ENCODE results near the gene BTG2. TPM values are rescaled to one million over a fixed set of nuclear protein-coding genes. Genes with fewer than 3 reads are reported as not detected.
A peak's percentile ranks its signal among the peaks of the same experiment; 100 is the strongest.

The BTG2 gene
- total RNA-seq, 1 donor from 2014 or later: 5.3 TPM

GRCh38 chr1:203335503-203335902, 30.2 kb downstream of the BTG2 start:
- DNase-seq (ENCODE audit: low spot score in 2 of 2): no peak
- FAIRE-seq: no peak

DNA sequence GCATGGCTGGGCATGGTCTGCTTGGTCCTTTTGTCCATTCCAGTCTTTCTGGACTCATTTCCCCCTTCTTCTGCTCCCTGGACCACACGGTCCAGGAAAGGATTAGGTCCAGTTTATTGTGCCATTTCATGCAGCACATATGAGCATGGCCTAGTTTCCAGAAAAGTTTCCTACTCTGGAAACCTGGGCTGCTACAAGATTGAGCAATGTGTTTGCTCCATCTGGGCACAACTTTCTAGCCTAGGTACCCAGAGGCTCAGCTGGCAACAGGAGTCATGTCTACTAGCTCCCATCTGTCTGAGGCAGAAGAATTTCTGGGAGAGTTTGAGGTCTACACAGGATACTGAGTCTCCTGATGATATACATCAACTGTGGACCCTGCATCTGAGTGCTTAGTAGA, 30.8 kb downstream of the BTG2 start:
- no peak for DNase-seq (ENCODE audit: low spot score in 2 of 2)
- no peak for FAIRE-seq

- FAIRE-seq: no peak
- peak; percentile 76 to 86 for DNase-seq (ENCODE audit: low spot score in 2 of 2)
These were observed 33.2 kb downstream of the BTG2 start for GRCh38 chr1:203338335-203339036.

GRCh38 chr1:203340112-203340790, 34.9 kb downstream of the BTG2 start:
- FAIRE-seq: no peak
- DNase-seq (ENCODE audit: low spot score in 2 of 2): peak; percentile 81 to 90

GRCh38 chr1:203342192-203342940, 37.0 kb downstream of the BTG2 start:
- FAIRE-seq: no peak
- DNase-seq (ENCODE audit: low spot score in 2 of 2): peak; percentile 50 to 62

- FAIRE-seq: no peak
- DNase-seq (ENCODE audit: low spot score in 2 of 2): no peak
These were observed 38.8 kb downstream of the BTG2 start for GRCh38 chr1:203343956-203344754.

GRCh38 chr1:203346060-203346768, 40.9 kb downstream of the BTG2 start:
- no peak for DNase-seq (ENCODE audit: low spot score in 2 of 2)
- no peak for FAIRE-seq

- DNase-seq (ENCODE audit: low spot score in 2 of 2) (no peak), FAIRE-seq (no peak)
These were observed 41.4 kb downstream of the BTG2 start for GRCh38 chr1:203346769-203347102.

DNA sequence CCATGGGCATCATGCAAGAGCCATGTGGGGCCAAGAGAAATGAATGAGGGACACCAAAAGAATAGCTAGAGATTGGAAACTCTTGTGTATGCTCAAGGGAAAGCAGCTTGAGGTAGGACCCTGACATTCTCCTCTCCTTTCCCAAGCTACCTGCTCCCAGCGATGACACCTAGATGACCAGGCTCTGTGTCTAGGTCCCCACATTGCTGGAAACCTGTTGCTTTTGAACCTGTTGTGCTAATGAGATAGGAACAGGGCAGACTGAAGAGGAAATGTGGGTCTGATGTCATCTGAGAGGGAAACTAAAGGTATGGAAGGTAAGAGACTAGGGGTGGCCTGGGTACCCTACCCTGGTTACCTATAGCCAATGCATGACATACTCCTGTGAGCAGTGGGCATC, 43.8 kb downstream of the BTG2 start:
- FAIRE-seq: no peak
- DNase-seq (ENCODE audit: low spot score in 2 of 2): no peak

- no peak for DNase-seq (ENCODE audit: low spot score in 2 of 2)
- no peak for FAIRE-seq
These were observed 44.6 kb downstream of the BTG2 start for GRCh38 chr1:203349773-203350524.

DNA sequence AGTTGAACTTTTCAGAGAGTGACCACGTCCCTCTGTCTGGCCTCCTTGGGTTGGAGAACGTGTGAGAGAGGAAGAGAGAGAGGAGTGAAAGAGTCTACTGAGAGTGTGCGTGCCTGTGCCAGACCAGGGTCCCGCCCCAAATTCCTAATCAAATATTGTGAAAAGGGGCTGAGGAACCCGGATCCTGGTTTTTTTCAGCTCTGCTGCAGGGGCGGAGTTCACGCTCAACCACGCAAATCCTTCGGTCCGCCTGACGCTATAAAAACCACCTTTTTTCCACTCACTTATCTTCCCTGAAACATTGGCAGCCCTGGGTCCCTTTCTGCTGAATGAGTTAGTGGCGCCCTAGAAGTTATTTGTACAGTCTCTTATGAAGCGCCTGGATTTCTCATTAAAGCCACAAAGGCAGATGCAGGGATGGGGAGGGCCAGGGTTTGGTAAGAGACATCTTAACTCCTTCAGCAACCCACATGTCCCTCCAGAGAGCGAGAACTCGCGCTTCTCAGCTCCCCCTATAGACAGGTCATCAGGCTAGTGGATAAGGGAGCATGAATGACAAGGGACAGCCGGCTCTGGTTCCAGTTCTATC, 45.8 kb downstream of the BTG2 start, which contains the start of gene FMOD:
FMOD (minus strand) TSS at position 86 of the 589 bp plus-strand sequence. CDS start 2,852 bp downstream, outside the sequence.
- FAIRE-seq: no peak
- DNase-seq (ENCODE audit: low spot score in 2 of 2): no peak

DNA sequence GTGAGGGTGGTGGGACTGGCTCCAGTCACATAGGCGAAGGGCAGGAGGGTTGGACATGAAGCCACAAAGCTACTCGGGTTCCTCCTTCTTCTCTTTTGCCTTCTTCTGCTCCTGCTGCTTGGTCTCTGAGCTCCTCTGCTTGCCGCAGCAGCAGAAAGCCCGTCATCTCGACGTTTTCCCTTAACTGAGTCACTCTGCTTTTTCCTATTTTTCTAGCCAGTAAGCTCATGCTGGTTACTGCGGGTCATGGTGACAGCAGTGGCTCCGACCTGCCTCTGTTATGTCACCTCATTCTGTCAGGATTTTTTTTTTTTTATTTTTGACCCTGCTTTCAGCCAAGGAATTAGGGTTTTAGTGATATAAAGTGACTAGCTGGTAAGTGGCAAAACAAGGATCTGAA, 48.2 kb downstream of the BTG2 start:
- DNase-seq (ENCODE audit: low spot score in 2 of 2): no peak

DNA sequence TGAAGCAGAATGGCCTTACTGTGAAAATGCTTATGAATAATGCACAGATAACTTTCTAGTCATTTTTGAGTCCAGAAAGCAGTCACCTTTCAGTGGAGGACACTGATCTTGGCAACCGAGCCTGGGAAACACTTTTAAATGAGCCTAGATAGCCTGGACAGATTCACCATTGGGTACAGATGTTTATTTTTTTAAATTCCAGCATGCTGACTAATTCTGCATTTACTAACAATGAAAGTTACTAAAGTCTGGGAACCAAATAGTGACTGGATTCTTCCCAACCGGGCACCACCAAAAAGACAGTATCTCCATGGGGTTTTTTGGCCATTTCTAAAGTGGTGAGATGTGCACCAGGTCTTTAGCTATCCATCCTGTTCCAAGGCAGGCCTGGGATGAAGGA, 48.9 kb downstream of the BTG2 start:
- DNase-seq (ENCODE audit: low spot score in 2 of 2) (no peak), FAIRE-seq (no peak)

More for the DNA sequence above, 48.2 kb downstream of the BTG2 start:
- FAIRE-seq: no peak

- FAIRE-seq (no peak), DNase-seq (ENCODE audit: low spot score in 2 of 2) (no peak)
These were observed 53.8 kb downstream of the BTG2 start for GRCh38 chr1:203359010-203359571.
